SK-N-SH (cell line): ENCODE results near the gene CFAP57. TPM values are rescaled to one million over a fixed set of nuclear protein-coding genes. Genes with fewer than 3 reads are reported as not detected.

ENCODE experiments used
- CTCF ChIA-PET: fragments of 300-600, 350-600 bp; formaldehyde crosslinking; extraction: SDS; loops from one replicate; lab custom pipeline; 2021; lab: Yijun Ruan, JAX
- POLR2A ChIA-PET: fragments of 350-600 bp; sonication (Branson Sonifier 250); formaldehyde crosslinking; extraction: SDS; loops from one replicate; lab custom pipeline; 2020; ENCODE audit warnings: antibody characterized with exemption, inconsistent platforms; lab: Yijun Ruan, JAX
- DNase-seq: peaks from one replicate; pipeline ENCODE4 v3.0.0; 2012
- H2AFZ ChIP-seq: fragments of 200-600 bp; sonication (generic); 2 replicates; pipeline ENCODE4 v1.8.1; 2016; ENCODE audit warnings: antibody characterized with exemption, mild to moderate bottlenecking, low read depth
- H3F3A ChIP-seq: fragments of 200-600 bp; sonication (generic); replicated peaks from 2 replicates; pipeline ENCODE3; 2016; ENCODE audit warnings: antibody characterized with exemption, mild to moderate bottlenecking; ENCODE audit not compliant: insufficient read depth
- H3K27ac ChIP-seq, 2 experiments: fragments of 200-500 bp in 1 of 2; fragments of 200-600 bp in 1 of 2; sonication (Bioruptor generic) in 1 of 2; sonication (generic), shearing (Covaris generic) in 1 of 2; 2 replicates each; pipeline versions ENCODE4 v1.5.1 to v1.6.1; 2014 to 2016; ENCODE audit warnings: low read depth in 2 of 2, inconsistent platforms in 1 of 2, low read length in 1 of 2, mild to moderate bottlenecking in 1 of 2, mixed read lengths in 1 of 2
- H3K27me3 ChIP-seq: fragments of 200-600 bp; sonication (generic), shearing (Covaris generic); 2 replicates; pipeline ENCODE4 v1.6.1; 2016; ENCODE audit warnings: mixed run types; ENCODE audit not compliant: insufficient read depth
- H3K36me3 ChIP-seq, 2 experiments: fragments of 200-500 bp in 1 of 2; fragments of 200-600 bp in 1 of 2; sonication (Bioruptor generic) in 1 of 2; sonication (generic) in 1 of 2; replicated peaks in 1 of 2; 2 replicates each; pipeline versions ENCODE3 to v1.5.1; 2014 to 2016; ENCODE audit warnings: low read length in 1 of 2, mild to moderate bottlenecking in 1 of 2; ENCODE audit not compliant: insufficient read depth in 2 of 2, control insufficient read depth in 1 of 2
- H3K4me1 ChIP-seq, 2 experiments: fragments of 200-500 bp in 1 of 2; fragments of 200-600 bp in 1 of 2; sonication (Bioruptor generic) in 1 of 2; sonication (generic), shearing (Covaris generic) in 1 of 2; 2 replicates each; pipeline versions ENCODE4 v1.5.1 to v1.6.1; 2014 to 2016; ENCODE audit warnings: low read depth in 1 of 2, low read length in 1 of 2, mixed run types in 1 of 2; ENCODE audit not compliant: insufficient read depth in 2 of 2, control insufficient read depth in 1 of 2
- H3K4me2 ChIP-seq: fragments of 200-600 bp; sonication (generic), shearing (Covaris generic); 2 replicates; pipeline ENCODE4 v1.6.1; 2017; ENCODE audit warnings: mixed run types
- H3K4me3 ChIP-seq, 2 experiments: fragments of 200-500 bp in 1 of 2; fragments of 200-600 bp in 1 of 2; sonication (Bioruptor generic) in 1 of 2; sonication (generic), shearing (Covaris generic) in 1 of 2; 2 replicates each; pipeline versions ENCODE4 v1.5.1 to v1.8.1; 2014 to 2016; ENCODE audit warnings: low read depth in 2 of 2, inconsistent platforms in 1 of 2, low read length in 1 of 2, mild to moderate bottlenecking in 1 of 2, mixed read lengths in 1 of 2, moderate library complexity in 1 of 2
- H3K79me2 ChIP-seq: fragments of 200-600 bp; sonication (generic); 2 replicates; pipeline ENCODE4 v1.8.1; 2017; ENCODE audit warnings: mild to moderate bottlenecking; ENCODE audit not compliant: insufficient read depth
- H3K9ac ChIP-seq: fragments of 200-600 bp; sonication (generic); 2 replicates; pipeline ENCODE4 v1.6.1; 2017; ENCODE audit warnings: mixed run types
- H3K9me2 ChIP-seq: fragments of 200-600 bp; sonication (generic); 2 replicates; pipeline ENCODE4 v1.6.1; 2017; ENCODE audit warnings: mixed run types
- H3K9me3 ChIP-seq: fragments of 200-600 bp; sonication (generic); 2 replicates; pipeline ENCODE4 v1.6.1; 2017; ENCODE audit warnings: mixed run types, mild to moderate bottlenecking, moderate library complexity
- H4K20me1 ChIP-seq: fragments of 200-600 bp; sonication (generic); 2 replicates; pipeline ENCODE4 v1.6.1; 2017; ENCODE audit warnings: mild to moderate bottlenecking, mixed run types; ENCODE audit not compliant: insufficient read depth
- CTCF ChIP-seq: fragments of 200-600 bp; sonication (generic); IDR thresholded peaks from 2 replicates; pipeline ENCODE4 v1.6.1; 2017; ENCODE audit warnings: antibody characterized with exemption, mild to moderate bottlenecking, moderate library complexity
- EP300 ChIP-seq, 2 experiments: IDR thresholded peaks; 2 replicates each; pipeline versions ENCODE4 v1.4.0 to v1.6.1; 2012; ENCODE audit warnings: borderline replicate concordance in 1 of 2, low read depth in 1 of 2, low read length in 1 of 2
- EZH2phosphoT487 ChIP-seq: fragments of 200-600 bp; sonication (generic); IDR thresholded peaks from 2 replicates; pipeline ENCODE4 v1.6.1; 2017; ENCODE audit warnings: low read depth, mixed run types, mild to moderate bottlenecking, antibody characterized with exemption, moderate library complexity, borderline replicate concordance
- GABPA ChIP-seq: IDR thresholded peaks from 2 replicates; pipeline ENCODE4 v1.4.0; 2012; ENCODE audit warnings: low read depth, mild to moderate bottlenecking
- GATA2 ChIP-seq: sonication (generic); formaldehyde crosslinking; IDR thresholded peaks from 2 replicates; pipeline ENCODE4 v1.5.0; 2020; ENCODE audit warnings: mild to moderate bottlenecking, missing genetic modification reagents
- IRF3 ChIP-seq: fragments of 150-350 bp; IDR thresholded peaks from 2 replicates; pipeline ENCODE4 v1.6.1; 2016; ENCODE audit warnings: mild to moderate bottlenecking, low read depth, low read length
- JUND ChIP-seq: IDR thresholded peaks from 2 replicates; pipeline ENCODE4 v1.4.0; 2012
- NFIC ChIP-seq: IDR thresholded peaks from 2 replicates; pipeline ENCODE4 v1.4.0; 2012; ENCODE audit warnings: borderline replicate concordance
- NRF1 ChIP-seq: IDR thresholded peaks from 2 replicates; pipeline ENCODE4 v1.6.1; 2012; ENCODE audit warnings: low read depth, mild to moderate bottlenecking, low read length
- POLR2AphosphoS5 ChIP-seq: IDR thresholded peaks from 2 replicates; pipeline ENCODE4 v1.6.1; 2012; ENCODE audit warnings: low read depth, low read length
- RAD21 ChIP-seq: IDR thresholded peaks from 2 replicates; pipeline ENCODE4 v1.6.1; 2012; ENCODE audit warnings: mild to moderate bottlenecking, low read length
- RCOR1 ChIP-seq: fragments of 150-350 bp; IDR thresholded peaks from 2 replicates; pipeline ENCODE4 v1.6.1; 2017; ENCODE audit warnings: antibody characterized with exemption, low read length
- SMC3 ChIP-seq: IDR thresholded peaks from 2 replicates; pipeline ENCODE4 v1.6.1; 2012; ENCODE audit warnings: low read depth, low read length, improper control_type of control experiment
- TCF12 ChIP-seq: IDR thresholded peaks from 2 replicates; pipeline ENCODE4 v1.4.0; 2012
- TEAD4 ChIP-seq: IDR thresholded peaks from 2 replicates; pipeline ENCODE4 v1.4.0; 2012; ENCODE audit warnings: mild to moderate bottlenecking, borderline replicate concordance; ENCODE audit not compliant: insufficient read depth
- WGBS: methylation state at CpG from one replicate; pipeline ENCODE4 v1.1.6; 2017; ENCODE audit warnings: low lambda C conversion rate; 5-methylcytosine and 5-hydroxymethylcytosine counted together
- polyA plus RNA-seq, 3 experiments: library from polyadenylated mRNA; depleted of rRNA; stranded (reverse); fragments of >200 nt; gene quantifications; 2 replicates each; pipeline ENCODE4 v1.2.3, GENCODE V29; 2012
- TF ChIP-seq, protein P1 (sequence below): IDR thresholded peaks from 2 replicates; pipeline ENCODE4 v1.4.0; 2012; ENCODE audit warnings: low read depth, borderline replicate concordance

The CFAP57 gene
- polyA plus RNA-seq, 1 of the 3 experiments (the other 2 are of a cell fraction): 0.36 TPM

DNA sequence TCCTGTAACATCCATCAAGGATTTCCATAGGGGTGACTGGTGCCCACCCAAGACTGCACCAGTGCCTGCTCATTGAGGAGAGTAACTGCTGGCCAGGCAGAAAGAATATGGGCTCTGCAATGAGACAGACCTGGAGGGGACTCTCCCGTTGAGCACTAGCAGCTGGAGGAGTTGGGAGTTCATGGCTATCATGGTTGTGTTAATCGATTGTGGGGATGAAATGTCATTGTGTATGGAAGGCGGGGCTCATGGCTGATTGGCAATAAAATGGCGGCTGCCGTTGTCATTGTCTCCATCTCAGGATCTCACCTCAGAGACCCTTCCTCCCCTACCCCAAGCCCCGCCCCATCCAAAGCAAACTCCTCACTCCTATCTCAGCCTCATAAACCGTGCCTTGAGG lies 101.6 kb downstream of the CFAP57 start (continued):
- TF ChIP-seq CTCF: no peak

DNA sequence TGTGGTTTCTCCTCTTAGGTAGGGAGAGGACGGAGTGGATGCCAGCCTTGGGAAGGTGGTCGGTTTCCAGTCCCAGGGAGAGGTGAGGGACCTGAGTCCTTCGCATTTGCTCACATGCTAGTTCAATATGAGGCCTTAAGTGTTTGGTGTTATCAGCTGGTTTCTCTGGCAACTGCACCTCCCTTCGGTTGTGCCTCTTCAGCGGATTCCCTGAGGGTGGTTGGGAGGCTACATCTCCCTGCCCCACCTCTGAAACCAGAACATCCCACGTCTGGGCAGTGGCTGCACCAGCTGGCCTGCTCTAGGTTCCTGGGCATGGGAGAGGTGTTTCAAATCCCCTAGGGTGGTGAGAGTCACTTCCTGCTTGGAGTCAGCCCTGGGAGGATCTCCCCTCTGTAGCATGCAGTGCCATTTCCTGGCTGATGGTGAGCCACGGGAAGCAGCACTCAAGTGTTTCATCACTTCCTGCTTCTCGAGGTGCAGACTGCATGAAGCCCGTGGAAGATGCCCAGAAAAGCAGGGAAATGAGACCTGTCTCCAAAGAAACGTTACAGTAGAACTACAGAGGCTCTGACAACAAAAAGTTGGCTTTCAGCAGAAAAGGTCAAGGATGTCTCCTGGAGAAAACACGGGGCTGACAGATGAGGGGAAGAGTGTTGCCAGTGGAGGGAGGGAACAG lies 102.1 kb downstream of the CFAP57 start:
- Histone ChIP-seq H2AFZ (peak overlapping the region; percentile 51; the same call in 1 of the 2 replicates), H3F3A (no peaks in the 10 kb centered on the region), H3K4me3 (no peak overlapping the region), H4K20me1 (no peaks in the 10 kb centered on the region), H3K36me3 (no peaks in the 10 kb centered on the region), H3K4me1 (no peaks in the 10 kb centered on the region; a peak in 1 of 4 replicates), H3K4me2 (no peak overlapping the region), H3K9me2 (no peaks in the 10 kb centered on the region), H3K9ac (no peak overlapping the region), H3K27ac (no peak overlapping the region), H3K9me3 (no peaks in the 10 kb centered on the region), H3K79me2 (no peaks in the 10 kb centered on the region), H3K27me3 (peaks cover 11% of the 10 kb centered on the region; the same call in 1 of the 2 replicates)
- no peak for DNase-seq
- TF ChIP-seq CTCF (no peak), EP300 (IDR thresholded peaks at IDR 0.05; ENCODE audit: borderline replicate concordance in 1 of 2, low read depth in 1 of 2, low read length in 1 of 2) (no peak), NFIC (no peak), NRF1 (no peak), RAD21 (no peak), GABPA (0 out of 2 replicates have a peak, but pooled peaks have one; percentile 15), TCF12 (no peak), IRF3 (no peak), JUND (no peak)
- ChIA-PET POLR2A (no interaction called here), CTCF (no interaction called here)
- WGBS: 39% methylated on average over 8 of the region's 11 CpGs

GRCh38 chr1:43274804-43275180 lies 102.7 kb downstream of the CFAP57 start:
- H3K9me3 ChIP-seq: no peaks in the 10 kb centered on the region
- no peaks in the 10 kb centered on the region; a peak in 1 of 4 replicates for H3K4me1 ChIP-seq
- H3K9ac ChIP-seq: no peak overlapping the region
- H3K27ac ChIP-seq: no peak overlapping the region
- no peaks in the 10 kb centered on the region for H3K79me2 ChIP-seq
- peak overlapping the region; percentile 51; the same call in 1 of the 2 replicates for H2AFZ ChIP-seq
- no peak for DNase-seq
- peaks cover 11% of the 10 kb centered on the region; the same call in 1 of the 2 replicates for H3K27me3 ChIP-seq
- POLR2A ChIA-PET: no interaction called here
- no peaks in the 10 kb centered on the region for H3F3A ChIP-seq
- H3K4me3 ChIP-seq: no peak overlapping the region
- no peaks in the 10 kb centered on the region for H3K9me2 ChIP-seq
- CTCF ChIA-PET: no interaction called here
- no peaks in the 10 kb centered on the region for H4K20me1 ChIP-seq
- 76% methylated on average over 8 of the region's 8 CpGs for WGBS
- no peaks in the 10 kb centered on the region for H3K36me3 ChIP-seq
- H3K4me2 ChIP-seq: no peak overlapping the region
- TF ChIP-seq EZH2phosphoT487 (no peak), RCOR1 (no peak), POLR2AphosphoS5 (no peak), GATA2 (CRISPR knock-in tag) (no peak), TEAD4 (no peak), SMC3 (no peak)
- TF ChIP-seq, protein P1, sequence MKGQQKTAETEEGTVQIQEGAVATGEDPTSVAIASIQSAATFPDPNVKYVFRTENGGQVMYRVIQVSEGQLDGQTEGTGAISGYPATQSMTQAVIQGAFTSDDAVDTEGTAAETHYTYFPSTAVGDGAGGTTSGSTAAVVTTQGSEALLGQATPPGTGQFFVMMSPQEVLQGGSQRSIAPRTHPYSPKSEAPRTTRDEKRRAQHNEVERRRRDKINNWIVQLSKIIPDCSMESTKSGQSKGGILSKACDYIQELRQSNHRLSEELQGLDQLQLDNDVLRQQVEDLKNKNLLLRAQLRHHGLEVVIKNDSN: no peak
